OCI-LY3 (cell line): ENCODE measurements around the gene CACNA1I.
A peak's percentile ranks its signal among the peaks of the same experiment; 100 is the strongest.

Experiments
- H2AFZ ChIP-seq: fragments of 200-600, 300-600 bp; shearing (Covaris generic); 2 replicates; pipeline ENCODE4 v1.6.0; 2014; ENCODE audit warnings: antibody characterized with exemption, low read depth, low read length
- H3K27ac ChIP-seq: fragments of 200-600, 300-600 bp; sonication (generic); 2 replicates; pipeline ENCODE4 v1.5.1; 2014; ENCODE audit warnings: mild to moderate bottlenecking, low read length, moderate library complexity, mixed read lengths
- H3K27me3 ChIP-seq: fragments of 200-600, 300-600 bp; sonication (generic); 2 replicates; pipeline ENCODE4 v1.6.1; 2014; ENCODE audit warnings: low read depth, low read length, mixed read lengths
- H3K36me3 ChIP-seq: fragments of 200-600, 300-600 bp; sonication (generic); replicated peaks from 2 replicates; pipeline ENCODE3; 2014; ENCODE audit warnings: low read depth, low read length, mixed read lengths
- H3K4me1 ChIP-seq: fragments of 300-600, 200-600 bp; sonication (generic); 2 replicates; pipeline ENCODE4 v1.6.1; 2014; ENCODE audit warnings: low read length, mixed read lengths
- H3K4me2 ChIP-seq: fragments of 200-600, 300-600 bp; sonication (generic); 2 replicates; pipeline ENCODE4 v1.6.1; 2014; ENCODE audit warnings: low read length, mixed read lengths
- H3K4me3 ChIP-seq: fragments of 300-600, 200-600 bp; sonication (generic); 2 replicates; pipeline ENCODE4 v1.5.1; 2014; ENCODE audit warnings: antibody characterized with exemption, mild to moderate bottlenecking, low read length, moderate library complexity
- H3K79me2 ChIP-seq: fragments of 300-600, 200-600 bp; shearing (Covaris generic); 2 replicates; pipeline ENCODE4 v1.6.1; 2014; ENCODE audit warnings: mild to moderate bottlenecking, low read length, mixed read lengths
- H3K9ac ChIP-seq: fragments of 300-600, 200-600 bp; shearing (Covaris generic); 2 replicates; pipeline ENCODE4 v1.6.0; 2014; ENCODE audit warnings: mild to moderate bottlenecking, low read length, moderate library complexity
- H3K9me3 ChIP-seq: fragments of 200-600, 300-600 bp; shearing (Covaris generic); 2 replicates; pipeline ENCODE4 v1.6.1; 2014; ENCODE audit warnings: low read length, mixed read lengths; ENCODE audit not compliant: insufficient read depth
- H4K20me1 ChIP-seq: fragments of 200-600, 300-600 bp; sonication (generic); 2 replicates; pipeline ENCODE4 v1.6.1; 2016; ENCODE audit warnings: low read length, mixed read lengths; ENCODE audit not compliant: insufficient read depth
- EZH2phosphoT487 ChIP-seq: fragments of 200-600 bp; shearing (Covaris generic); IDR thresholded peaks from 2 replicates; pipeline ENCODE4 v1.6.1; 2018; ENCODE audit warnings: antibody characterized with exemption, mixed run types, low read depth
- TF ChIP-seq, protein P1 (sequence below): fragments of 200-600, 300-600 bp; sonication (generic); IDR thresholded peaks from 2 replicates; pipeline ENCODE4 v1.5.1; 2014; ENCODE audit warnings: antibody characterized with exemption, low read length, low read depth

The CACNA1I gene

DNA sequence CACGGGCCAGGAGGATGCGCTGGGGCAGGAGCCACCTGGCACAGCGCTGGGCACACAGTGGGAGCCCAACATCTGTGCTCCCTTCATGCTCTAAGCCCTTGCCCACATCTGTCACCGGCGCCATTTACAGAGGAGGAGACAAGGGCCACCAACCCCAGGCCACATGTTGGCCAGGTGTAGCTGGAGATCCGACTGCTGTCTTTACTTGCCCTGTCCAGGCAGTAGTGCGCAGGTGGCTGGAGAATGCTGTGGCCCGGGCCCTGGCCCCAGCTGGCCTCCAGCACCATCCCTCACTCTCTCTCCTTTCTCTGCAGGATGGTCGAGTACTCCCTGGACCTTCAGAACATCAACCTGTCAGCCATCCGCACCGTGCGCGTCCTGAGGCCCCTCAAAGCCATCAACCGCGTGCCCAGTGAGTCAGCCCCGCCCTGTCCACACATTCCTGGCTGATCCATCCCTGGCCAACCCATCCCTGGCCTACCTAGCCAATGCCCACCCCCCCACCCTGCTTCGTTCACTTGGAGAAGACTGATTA is 48.5 kb downstream of the CACNA1I start:
- Histone ChIP-seq H3K79me2 (no peaks in the 10 kb centered on the region), H3K4me2 (no peak overlapping the region), H2AFZ (no peak overlapping the region), H4K20me1 (no peaks in the 10 kb centered on the region), H3K4me3 (no peak overlapping the region), H3K27me3 (peaks cover 25% of the 10 kb centered on the region), H3K36me3 (no peaks in the 10 kb centered on the region), H3K27ac (no peak overlapping the region), H3K9me3 (no peaks in the 10 kb centered on the region), H3K9ac (no peak overlapping the region), H3K4me1 (peaks cover 4% of the 10 kb centered on the region; the same call in 1 of the 2 replicates)
- no peak for TF ChIP-seq EZH2phosphoT487
- TF ChIP-seq, protein P1, sequence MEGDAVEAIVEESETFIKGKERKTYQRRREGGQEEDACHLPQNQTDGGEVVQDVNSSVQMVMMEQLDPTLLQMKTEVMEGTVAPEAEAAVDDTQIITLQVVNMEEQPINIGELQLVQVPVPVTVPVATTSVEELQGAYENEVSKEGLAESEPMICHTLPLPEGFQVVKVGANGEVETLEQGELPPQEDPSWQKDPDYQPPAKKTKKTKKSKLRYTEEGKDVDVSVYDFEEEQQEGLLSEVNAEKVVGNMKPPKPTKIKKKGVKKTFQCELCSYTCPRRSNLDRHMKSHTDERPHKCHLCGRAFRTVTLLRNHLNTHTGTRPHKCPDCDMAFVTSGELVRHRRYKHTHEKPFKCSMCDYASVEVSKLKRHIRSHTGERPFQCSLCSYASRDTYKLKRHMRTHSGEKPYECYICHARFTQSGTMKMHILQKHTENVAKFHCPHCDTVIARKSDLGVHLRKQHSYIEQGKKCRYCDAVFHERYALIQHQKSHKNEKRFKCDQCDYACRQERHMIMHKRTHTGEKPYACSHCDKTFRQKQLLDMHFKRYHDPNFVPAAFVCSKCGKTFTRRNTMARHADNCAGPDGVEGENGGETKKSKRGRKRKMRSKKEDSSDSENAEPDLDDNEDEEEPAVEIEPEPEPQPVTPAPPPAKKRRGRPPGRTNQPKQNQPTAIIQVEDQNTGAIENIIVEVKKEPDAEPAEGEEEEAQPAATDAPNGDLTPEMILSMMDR: no peak

DNA sequence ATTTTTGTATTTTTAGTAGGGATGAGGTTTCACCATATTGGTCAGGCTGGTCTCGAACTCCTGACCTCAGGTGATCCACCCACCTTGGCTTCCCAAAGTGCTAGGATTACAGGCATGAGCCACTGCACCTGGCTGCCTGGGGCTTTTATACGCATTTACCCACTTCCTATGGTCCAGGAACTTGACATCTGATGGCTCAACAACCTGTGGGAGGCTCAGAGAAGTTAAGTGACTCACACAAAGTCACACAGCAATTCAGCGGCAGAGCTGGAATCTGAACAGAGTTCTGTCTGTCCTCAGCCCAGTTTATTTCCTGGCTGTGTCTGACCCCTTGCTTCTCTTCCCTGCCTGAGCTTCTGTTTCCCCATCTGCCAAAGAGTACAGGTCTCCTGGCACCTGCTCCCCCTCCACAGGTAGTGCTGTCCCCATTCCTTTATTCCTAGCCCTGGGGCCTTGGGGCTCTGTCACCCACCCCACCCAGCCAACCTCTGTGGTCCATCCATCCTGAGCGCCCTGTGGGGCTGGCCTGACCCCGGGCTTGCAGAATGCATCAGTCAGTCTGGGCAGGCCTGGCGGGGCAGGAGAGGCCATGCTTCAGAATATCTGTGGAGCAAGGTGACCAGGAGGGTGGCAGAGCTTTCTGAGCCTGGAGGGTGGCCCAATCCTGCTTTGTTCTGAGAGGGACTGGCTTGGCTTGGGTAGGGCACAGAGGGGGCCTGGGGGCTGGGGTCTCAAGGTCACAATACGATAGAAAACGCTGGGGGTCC is 50.6 kb downstream of the CACNA1I start:
- no peak overlapping the region for H2AFZ ChIP-seq
- peaks cover 5% of the 10 kb centered on the region for H3K27me3 ChIP-seq
- H3K9ac ChIP-seq: no peak overlapping the region
- H3K27ac ChIP-seq: no peak overlapping the region
- TF ChIP-seq, protein P1: no peak
- no peak for TF ChIP-seq EZH2phosphoT487
- H3K9me3 ChIP-seq: no peaks in the 10 kb centered on the region
- no peaks in the 10 kb centered on the region for H3K79me2 ChIP-seq
- peaks cover 1% of the 10 kb centered on the region; the same call in 1 of the 2 replicates for H3K4me1 ChIP-seq
- no peaks in the 10 kb centered on the region for H4K20me1 ChIP-seq
- no peak overlapping the region for H3K4me2 ChIP-seq
- no peaks in the 10 kb centered on the region for H3K36me3 ChIP-seq
- no peak overlapping the region for H3K4me3 ChIP-seq

DNA sequence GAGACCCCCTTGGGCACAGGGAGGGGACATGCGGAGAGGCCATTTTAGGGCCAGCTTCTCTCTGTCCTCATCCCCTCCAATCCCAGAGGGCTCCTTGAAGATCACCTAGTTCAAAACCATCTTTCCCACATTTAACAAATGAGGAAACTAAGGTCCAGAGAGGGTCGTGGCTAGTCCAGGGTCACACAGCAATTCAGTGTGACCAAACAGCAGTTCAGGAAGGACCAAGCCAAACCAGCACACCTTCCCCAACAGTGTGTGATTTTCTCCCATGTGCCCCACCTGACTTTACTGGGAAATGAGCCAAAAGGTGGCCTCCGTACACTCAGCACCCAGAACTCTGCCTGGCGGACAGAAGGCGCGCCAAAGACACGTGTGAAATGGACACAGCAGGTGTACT is 51.3 kb downstream of the CACNA1I start:
- Histone ChIP-seq H3K27me3 (peaks cover 4% of the 10 kb centered on the region), H3K4me2 (no peak overlapping the region), H2AFZ (no peak overlapping the region), H3K36me3 (no peaks in the 10 kb centered on the region), H3K9ac (no peak overlapping the region), H3K79me2 (no peaks in the 10 kb centered on the region), H4K20me1 (no peaks in the 10 kb centered on the region), H3K27ac (no peak overlapping the region), H3K4me1 (no peaks in the 10 kb centered on the region), H3K4me3 (no peak overlapping the region), H3K9me3 (no peaks in the 10 kb centered on the region)
- TF ChIP-seq, protein P1: no peak
- no peak for TF ChIP-seq EZH2phosphoT487

DNA sequence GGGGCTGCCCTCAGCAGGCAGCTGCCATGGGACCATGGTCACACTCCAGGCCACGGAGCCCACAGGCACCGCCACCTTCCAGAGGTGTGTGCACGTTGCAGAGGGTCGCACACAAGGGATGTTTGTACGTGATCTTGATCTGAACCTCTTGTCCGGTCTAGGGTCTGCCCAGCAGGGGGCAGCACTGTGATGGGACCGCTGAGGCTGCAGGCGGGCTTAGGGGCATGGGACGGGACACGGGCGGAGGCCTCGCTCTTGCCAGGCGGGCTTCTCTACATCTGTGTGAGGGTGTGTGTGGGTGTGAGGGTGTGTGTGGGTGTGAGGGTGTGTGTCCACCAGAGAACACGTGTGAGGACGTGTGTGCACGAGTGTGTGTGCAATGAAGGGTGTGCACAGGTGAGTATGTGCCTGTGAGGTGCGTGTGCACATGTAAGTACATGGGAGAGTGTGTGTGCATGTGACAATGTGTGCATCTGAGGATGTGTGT is 52.4 kb downstream of the CACNA1I start:
- no peak for TF ChIP-seq EZH2phosphoT487
- TF ChIP-seq, protein P1: peak; percentile 64
- Histone ChIP-seq H3K27me3 (peaks cover 8% of the 10 kb centered on the region), H3K36me3 (no peaks in the 10 kb centered on the region), H3K4me2 (no peak overlapping the region), H3K79me2 (no peaks in the 10 kb centered on the region), H3K4me1 (no peaks in the 10 kb centered on the region), H3K4me3 (no peak overlapping the region), H3K9ac (no peak overlapping the region), H2AFZ (no peak overlapping the region), H3K27ac (no peak overlapping the region), H3K9me3 (no peaks in the 10 kb centered on the region), H4K20me1 (no peaks in the 10 kb centered on the region)
